ENCODE data around the gene KCNH1. TPM values are rescaled to one million over a fixed set of nuclear protein-coding genes. Genes with fewer than 3 reads are reported as not detected.
A peak's percentile ranks its signal among the peaks of the same experiment; 100 is the strongest.

KCNH1 gene
- total and polyA plus RNA-seq, 2 experiments from 2014 or later, result 0.71 to 1.8 TPM

DNA sequence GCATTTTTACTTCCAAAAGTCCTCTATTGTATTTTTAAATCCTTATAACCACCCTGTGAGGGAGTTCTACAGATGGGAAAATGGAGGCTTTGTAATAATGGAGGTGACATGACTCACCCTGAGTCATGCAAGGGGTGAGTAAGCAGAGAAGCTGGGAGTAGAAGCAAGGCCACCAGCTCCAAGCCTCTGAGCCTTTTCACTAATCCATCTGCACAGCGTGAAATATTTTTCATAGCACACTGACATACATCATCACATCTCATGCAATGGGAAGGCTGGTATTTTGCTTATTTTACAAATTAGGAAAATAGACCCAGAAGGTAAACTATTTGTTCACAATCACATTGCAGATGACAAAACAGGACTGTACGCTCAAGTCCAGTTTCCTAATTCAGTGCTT is 96.9 kb downstream of the KCNH1 start:
- Histone ChIP-seq H2AFZ (peak overlapping the region; percentile 47), H3K9me3 (ENCODE audit: low read depth) (no peaks in the 10 kb centered on the region), H3K9me2 (ENCODE audit: insufficient read depth) (no peaks in the 10 kb centered on the region), H3K79me2 (ENCODE audit: insufficient read depth) (no peaks in the 10 kb centered on the region), H3K4me3 (no peak overlapping the region), H3F3A (ENCODE audit: insufficient read depth) (peaks cover 7% of the 10 kb centered on the region; the same call in 1 of the 2 replicates), H4K20me1 (ENCODE audit: insufficient read depth) (no peaks in the 10 kb centered on the region), H3K27me3 (replicated peaks; ENCODE audit: insufficient read depth) (no peaks in the 10 kb centered on the region), H3K36me3 (ENCODE audit: low read depth) (no peaks in the 10 kb centered on the region), H3K4me1 (ENCODE audit: insufficient read depth) (no peaks in the 10 kb centered on the region), H3K27ac (no peak overlapping the region), H3K4me2 (ENCODE audit: unreplicated experiment) (no peak overlapping the region), H3K9ac (no peak overlapping the region)
- no peak for TF ChIP-seq EZH2 (IDR thresholded peaks at IDR 0.05; ENCODE audit: insufficient read depth, poor library complexity, severe bottlenecking)
- no peak for TF ChIP-seq EZH2phosphoT487 (IDR thresholded peaks at IDR 0.05; ENCODE audit: insufficient read depth, low read depth)
- peak; percentile 75 for DNase-seq
- WGBS, 2 experiments (ENCODE audit: low coverage in 1 of 2, low lambda C conversion rate in 2 of 2, missing lambda C conversion rate in 2 of 2), result 42 to 43% methylated on average over 2 of the region's 2 CpGs
- in situ Hi-C loops (cut with MboI), result no loop called here

GRCh38 chr1:211036381-211037060 is 97.4 kb downstream of the KCNH1 start:
- 48 to 49% methylated on average over 3 of the region's 3 CpGs for WGBS, 2 experiments (ENCODE audit: low coverage in 1 of 2, low lambda C conversion rate in 2 of 2, missing lambda C conversion rate in 2 of 2)
- no peak overlapping the region for H3K27ac ChIP-seq

GRCh38 chr1:211035821-211036380 is 98.0 kb downstream of the KCNH1 start:
- Histone ChIP-seq H3K27ac (no peak overlapping the region), H3F3A (ENCODE audit: insufficient read depth) (peaks cover 7% of the 10 kb centered on the region; the same call in 1 of the 2 replicates), H3K79me2 (ENCODE audit: insufficient read depth) (no peaks in the 10 kb centered on the region), H3K9me2 (ENCODE audit: insufficient read depth) (no peaks in the 10 kb centered on the region), H3K4me3 (no peak overlapping the region), H3K9me3 (ENCODE audit: low read depth) (no peaks in the 10 kb centered on the region), H4K20me1 (ENCODE audit: insufficient read depth) (no peaks in the 10 kb centered on the region), H2AFZ (no peak overlapping the region), H3K4me2 (ENCODE audit: unreplicated experiment) (no peak overlapping the region), H3K36me3 (ENCODE audit: low read depth) (no peaks in the 10 kb centered on the region), H3K4me1 (ENCODE audit: insufficient read depth) (no peaks in the 10 kb centered on the region), H3K27me3 (replicated peaks; ENCODE audit: insufficient read depth) (no peaks in the 10 kb centered on the region), H3K9ac (no peak overlapping the region)
- DNase-seq, result no peak
- WGBS, 2 experiments (ENCODE audit: low coverage in 1 of 2, low lambda C conversion rate in 2 of 2, missing lambda C conversion rate in 2 of 2), result 36 to 37% methylated on average over 3 of the region's 3 CpGs
- in situ Hi-C loops (cut with MboI), result no loop called here
- TF ChIP-seq EZH2 (IDR thresholded peaks at IDR 0.05; ENCODE audit: insufficient read depth, poor library complexity, severe bottlenecking) (no peak), EZH2phosphoT487 (IDR thresholded peaks at IDR 0.05; ENCODE audit: insufficient read depth, low read depth) (no peak)

More at GRCh38 chr1:211036381-211037060, 97.4 kb downstream of the KCNH1 start:
- in situ Hi-C loops (cut with MboI), result no loop called here
- H3K9ac ChIP-seq, result no peak overlapping the region
- H3K9me3 ChIP-seq (ENCODE audit: low read depth), result no peaks in the 10 kb centered on the region
- no peak for TF ChIP-seq EZH2phosphoT487 (IDR thresholded peaks at IDR 0.05; ENCODE audit: insufficient read depth, low read depth)
- H3K79me2 ChIP-seq (ENCODE audit: insufficient read depth), result no peaks in the 10 kb centered on the region
- no peaks in the 10 kb centered on the region for H3K27me3 ChIP-seq (replicated peaks; ENCODE audit: insufficient read depth)
- no peaks in the 10 kb centered on the region for H4K20me1 ChIP-seq (ENCODE audit: insufficient read depth)
- DNase-seq, result no peak
- peak overlapping the region; percentile 47 for H2AFZ ChIP-seq
- H3F3A ChIP-seq (ENCODE audit: insufficient read depth), result peaks cover 7% of the 10 kb centered on the region; the same call in 1 of the 2 replicates
- H3K36me3 ChIP-seq (ENCODE audit: low read depth), result no peaks in the 10 kb centered on the region
- no peaks in the 10 kb centered on the region for H3K9me2 ChIP-seq (ENCODE audit: insufficient read depth)
- no peaks in the 10 kb centered on the region for H3K4me1 ChIP-seq (ENCODE audit: insufficient read depth)
- no peak overlapping the region for H3K4me2 ChIP-seq (ENCODE audit: unreplicated experiment)
- no peak overlapping the region for H3K4me3 ChIP-seq

DNA sequence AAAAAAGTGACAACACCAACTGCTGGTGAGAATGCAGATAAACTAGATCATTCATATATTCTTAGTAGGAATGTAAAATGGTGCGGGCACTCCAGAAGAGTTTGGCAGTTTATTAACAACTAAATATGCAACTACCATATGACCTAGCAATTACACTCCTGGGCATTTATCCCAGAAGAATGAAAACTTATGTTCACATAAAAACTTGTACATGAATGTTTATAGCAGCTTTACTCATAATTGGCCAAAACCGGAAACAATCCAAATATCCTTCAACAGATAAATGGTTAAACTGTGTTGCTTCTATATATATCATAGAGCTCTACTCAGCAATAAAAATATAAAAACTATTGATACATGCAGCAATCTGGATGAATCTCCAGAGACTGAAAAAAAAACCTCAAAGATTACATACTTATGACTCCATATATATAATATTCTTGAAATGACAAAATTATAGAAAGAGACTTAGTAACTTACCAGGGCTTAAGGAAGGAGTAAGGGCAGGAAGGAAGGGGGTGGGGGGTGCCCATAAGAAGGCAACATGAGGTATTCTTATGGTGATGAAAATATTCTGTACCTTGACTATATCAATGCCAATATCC is 99.9 kb downstream of the KCNH1 start:
- H3K4me1 ChIP-seq (ENCODE audit: insufficient read depth), result no peaks in the 10 kb centered on the region
- H3K9me2 ChIP-seq (ENCODE audit: insufficient read depth), result no peaks in the 10 kb centered on the region
- H3K4me3 ChIP-seq, result no peak overlapping the region
- no peaks in the 10 kb centered on the region for H3K36me3 ChIP-seq (ENCODE audit: low read depth)
- no peaks in the 10 kb centered on the region for H3K79me2 ChIP-seq (ENCODE audit: insufficient read depth)
- 54 to 62% methylated on average over 2 of the region's 2 CpGs for WGBS, 2 experiments (ENCODE audit: low coverage in 1 of 2, low lambda C conversion rate in 2 of 2, missing lambda C conversion rate in 2 of 2)
- in situ Hi-C loops (cut with MboI), result no loop called here
- no peak overlapping the region for H2AFZ ChIP-seq
- no peaks in the 10 kb centered on the region for H4K20me1 ChIP-seq (ENCODE audit: insufficient read depth)
- no peak for DNase-seq
- H3K27me3 ChIP-seq (replicated peaks; ENCODE audit: insufficient read depth), result no peaks in the 10 kb centered on the region
- peaks cover 7% of the 10 kb centered on the region; the same call in 1 of the 2 replicates for H3F3A ChIP-seq (ENCODE audit: insufficient read depth)
- no peaks in the 10 kb centered on the region for H3K9me3 ChIP-seq (ENCODE audit: low read depth)
- no peak overlapping the region for H3K27ac ChIP-seq
- no peak overlapping the region for H3K4me2 ChIP-seq (ENCODE audit: unreplicated experiment)
- H3K9ac ChIP-seq, result no peak overlapping the region
- no peak for TF ChIP-seq EZH2 (IDR thresholded peaks at IDR 0.05; ENCODE audit: insufficient read depth, poor library complexity, severe bottlenecking)
- TF ChIP-seq EZH2phosphoT487 (IDR thresholded peaks at IDR 0.05; ENCODE audit: insufficient read depth, low read depth), result no peak

All from GM23248 (cell line).